Kidney epithelial cell (primary cell): Measurements from ENCODE around the gene P2RX1. TPM values are rescaled to one million over a fixed set of nuclear protein-coding genes. Genes with fewer than 3 reads are reported as not detected.

ENCODE experiments used
- DNase-seq: peaks from one replicate; pipeline ENCODE4 v3.0.0-alpha.2; 2010; ENCODE audit warnings: low read depth
- H3K27me3 ChIP-seq: 2 replicates; pipeline ENCODE4 v1.6.0; 2011; ENCODE audit warnings: low read length; ENCODE audit not compliant: control insufficient read depth, insufficient read depth
- H3K36me3 ChIP-seq: 2 replicates; pipeline ENCODE4 v1.5.1; 2011; ENCODE audit warnings: low read length; ENCODE audit not compliant: control insufficient read depth, insufficient read depth
- H3K4me3 ChIP-seq: 2 replicates; pipeline ENCODE4 v1.5.1; 2011; ENCODE audit warnings: low read depth, mild to moderate bottlenecking, control low read depth, low read length
- CTCF ChIP-seq: IDR thresholded peaks from 2 replicates; pipeline ENCODE4 v1.5.1; 2011; ENCODE audit warnings: mild to moderate bottlenecking, moderate library complexity, low read length, control low read depth, inconsistent platforms; ENCODE audit not compliant: insufficient read depth, poor library complexity, severe bottlenecking
- total RNA-seq: library from RNA; depleted of rRNA; stranded (reverse); fragments of >200 nt; gene quantifications from 2 replicates; pipeline ENCODE4 v1.2.3, GENCODE V29; 2015

P2RX1 gene
- total RNA-seq, 1 donor from 2014 or later = not detected

- no peak overlapping the region for H3K4me3 ChIP-seq
- H3K36me3 ChIP-seq = no peaks in the 10 kb centered on the region
- no peak for TF ChIP-seq CTCF
- no peak for DNase-seq
- no peaks in the 10 kb centered on the region for H3K27me3 ChIP-seq
Measured at GRCh38 chr17:3954086-3954485, 37.8 kb upstream of the P2RX1 start.

GRCh38 chr17:3953542-3953941 lies 37.3 kb upstream of the P2RX1 start:
- DNase-seq = no peak
- H3K27me3 ChIP-seq = no peaks in the 10 kb centered on the region
- no peak overlapping the region for H3K4me3 ChIP-seq
- no peak for TF ChIP-seq CTCF
- no peaks in the 10 kb centered on the region for H3K36me3 ChIP-seq

DNA sequence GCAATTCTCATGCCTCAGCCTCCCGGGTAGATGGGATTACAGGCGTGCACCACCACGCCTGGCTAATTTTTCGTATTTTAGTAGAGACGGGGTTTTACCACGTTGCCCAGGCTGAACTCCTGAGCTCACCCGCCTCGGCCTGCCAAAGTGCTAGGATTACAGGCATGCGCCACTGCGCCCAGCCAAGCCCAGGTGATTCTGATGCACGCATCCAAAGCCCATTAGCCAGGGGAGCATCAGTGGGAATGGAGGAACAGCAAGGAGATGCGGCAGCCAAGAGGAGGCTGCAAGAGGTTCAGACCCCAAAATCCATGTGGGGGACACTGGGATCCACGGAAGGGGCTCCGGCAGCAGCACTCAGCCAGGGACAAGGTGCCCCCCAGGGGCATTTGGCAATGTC lies 35.9 kb upstream of the P2RX1 start:
- no peak for TF ChIP-seq CTCF
- no peaks in the 10 kb centered on the region for H3K27me3 ChIP-seq
- no peak for DNase-seq
- no peak overlapping the region for H3K4me3 ChIP-seq
- no peaks in the 10 kb centered on the region for H3K36me3 ChIP-seq

- TF ChIP-seq CTCF = no peak
- H3K4me3 ChIP-seq = no peak overlapping the region
- H3K36me3 ChIP-seq = no peaks in the 10 kb centered on the region
- DNase-seq = no peak
- no peaks in the 10 kb centered on the region for H3K27me3 ChIP-seq
Measured at GRCh38 chr17:3951420-3951819, 35.2 kb upstream of the P2RX1 start.

DNA sequence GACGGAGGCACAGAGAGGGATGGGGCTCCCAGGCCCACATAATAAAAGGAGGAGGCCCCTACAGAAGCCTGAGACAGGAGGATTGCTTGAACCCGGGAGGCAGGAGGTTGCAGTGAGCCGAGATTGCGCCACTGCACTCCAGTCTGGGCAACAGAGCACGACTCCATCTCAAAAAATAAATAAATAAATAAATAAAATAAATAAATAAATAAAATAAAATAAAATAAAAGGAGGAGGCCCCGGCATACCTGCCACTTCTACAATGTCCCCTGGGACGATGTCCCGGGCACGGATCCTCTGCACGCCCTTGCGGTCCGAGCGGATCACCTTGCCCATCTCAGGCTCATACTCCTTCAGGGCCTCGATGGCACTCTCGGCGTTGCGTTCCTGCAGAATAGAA lies 34.7 kb upstream of the P2RX1 start:
- Histone ChIP-seq H3K36me3 (no peaks in the 10 kb centered on the region), H3K4me3 (no peak overlapping the region), H3K27me3 (no peaks in the 10 kb centered on the region)
- no peak for DNase-seq
- TF ChIP-seq CTCF = no peak

- H3K4me3 ChIP-seq = no peak overlapping the region
- DNase-seq = no peak
- no peaks in the 10 kb centered on the region for H3K27me3 ChIP-seq
- no peaks in the 10 kb centered on the region for H3K36me3 ChIP-seq
- no peak for TF ChIP-seq CTCF
Measured at GRCh38 chr17:3950584-3950983, 34.3 kb upstream of the P2RX1 start.
